Parathyroid adenoma (tissue), 2 donors: ENCODE data around the gene HDAC8.

Experiments used
- H2AFZ ChIP-seq: fragments of 300-600 bp; sonication (generic); one replicate; pipeline ENCODE4 v1.7.0; 2017; ENCODE audit warnings: antibody characterized with exemption, mild to moderate bottlenecking
- H3K27ac ChIP-seq: fragments of 300-600 bp; sonication (generic); one replicate; pipeline ENCODE4 v1.7.0; 2017
- H3K27me3 ChIP-seq: fragments of 300-600 bp; sonication (generic); one replicate; pipeline ENCODE4 v1.7.0; 2017; ENCODE audit warnings: low read length; ENCODE audit not compliant: control insufficient read depth, insufficient read depth
- H3K36me3 ChIP-seq: fragments of 300-600 bp; sonication (generic); one replicate; pipeline ENCODE4 v1.7.0; 2017; ENCODE audit warnings: low read length; ENCODE audit not compliant: control insufficient read depth, insufficient read depth
- H3K4me1 ChIP-seq: fragments of 300-600 bp; sonication (generic); one replicate; pipeline ENCODE4 v1.7.0; 2017; ENCODE audit warnings: control low read depth
- H3K4me2 ChIP-seq: fragments of 300-600 bp; sonication (generic); one replicate; pipeline ENCODE4 v1.7.0; 2017; ENCODE audit warnings: low read length
- H3K4me3 ChIP-seq: fragments of 300-600 bp; sonication (generic); one replicate; pipeline ENCODE4 v1.7.0; 2017; ENCODE audit warnings: low read depth, low read length
- H3K79me2 ChIP-seq: fragments of 300-600 bp; sonication (generic); one replicate; pipeline ENCODE4 v1.7.0; 2017; ENCODE audit warnings: control low read depth
- H3K9ac ChIP-seq: fragments of 300-600 bp; sonication (generic); one replicate; pipeline ENCODE4 v1.7.0; 2017; ENCODE audit warnings: mild to moderate bottlenecking
- H3K9me3 ChIP-seq: fragments of 300-600 bp; sonication (generic); one replicate; pipeline ENCODE4 v1.7.0; 2017; ENCODE audit warnings: low read length; ENCODE audit not compliant: control insufficient read depth
- CTCF ChIP-seq: fragments of 300-600 bp; sonication (generic); IDR thresholded peaks from one replicate; pipeline ENCODE4 v1.7.0; 2017; ENCODE audit warnings: antibody characterized with exemption, mild to moderate bottlenecking
- donor health status: primary hyperparathyroidism.

Gene HDAC8

GRCh38 chrX:72316408-72317110 is 256.1 kb downstream of the HDAC8 start:
- Histone ChIP-seq H3K4me1 (no peaks in the 10 kb centered on the region), H2AFZ (no peak overlapping the region), H3K79me2 (no peaks in the 10 kb centered on the region), H3K4me2 (no peak overlapping the region), H3K27ac (no peak overlapping the region), H3K9ac (no peak overlapping the region), H3K9me3 (no peaks in the 10 kb centered on the region), H3K4me3 (no peak overlapping the region), H3K27me3 (no peaks in the 10 kb centered on the region), H3K36me3 (no peaks in the 10 kb centered on the region)
- no peak for TF ChIP-seq CTCF

- H3K4me1 ChIP-seq: no peaks in the 10 kb centered on the region
- no peaks in the 10 kb centered on the region for H3K36me3 ChIP-seq
- no peak overlapping the region for H3K4me3 ChIP-seq
- H3K27ac ChIP-seq: no peak overlapping the region
- no peak overlapping the region for H3K4me2 ChIP-seq
- TF ChIP-seq CTCF: no peak
- H3K9me3 ChIP-seq: no peaks in the 10 kb centered on the region
- H3K27me3 ChIP-seq: no peaks in the 10 kb centered on the region
- H3K9ac ChIP-seq: no peak overlapping the region
- no peak overlapping the region for H2AFZ ChIP-seq
- H3K79me2 ChIP-seq: no peaks in the 10 kb centered on the region
Measured at GRCh38 chrX:72314881-72315280, 257.8 kb downstream of the HDAC8 start.

- H3K36me3 ChIP-seq: no peaks in the 10 kb centered on the region
- no peak overlapping the region for H2AFZ ChIP-seq
- H3K27me3 ChIP-seq: no peaks in the 10 kb centered on the region
- TF ChIP-seq CTCF: no peak
- H3K4me1 ChIP-seq: no peaks in the 10 kb centered on the region
- H3K9ac ChIP-seq: no peak overlapping the region
- no peak overlapping the region for H3K4me2 ChIP-seq
- no peak overlapping the region for H3K27ac ChIP-seq
- H3K79me2 ChIP-seq: no peaks in the 10 kb centered on the region
- no peak overlapping the region for H3K4me3 ChIP-seq
- H3K9me3 ChIP-seq: no peaks in the 10 kb centered on the region
Measured at GRCh38 chrX:72313707-72314641, 258.7 kb downstream of the HDAC8 start.

GRCh38 chrX:72312311-72312940 is 260.2 kb downstream of the HDAC8 start:
- H3K9me3 ChIP-seq: no peaks in the 10 kb centered on the region
- no peaks in the 10 kb centered on the region for H3K36me3 ChIP-seq
- H3K4me2 ChIP-seq: no peak overlapping the region
- no peaks in the 10 kb centered on the region for H3K79me2 ChIP-seq
- no peaks in the 10 kb centered on the region for H3K4me1 ChIP-seq
- no peak overlapping the region for H3K27ac ChIP-seq
- H2AFZ ChIP-seq: no peak overlapping the region
- H3K27me3 ChIP-seq: no peaks in the 10 kb centered on the region
- TF ChIP-seq CTCF: no peak
- no peak overlapping the region for H3K4me3 ChIP-seq
- no peak overlapping the region for H3K9ac ChIP-seq
